HCT116 (cell line): ENCODE results near the gene MTRF1L. TPM values are rescaled to one million over a fixed set of nuclear protein-coding genes. Genes with fewer than 3 reads are reported as not detected.

ENCODE experiments used
- ATAC-seq: fragments of 200-7000 bp; cut with Tn5 transposase; 2 replicates; pipeline ENCODE4 v1.9.1; 2020; ENCODE audit warnings: mild to moderate bottlenecking, moderate library complexity
- BruUV-seq: library from RNA; stranded (reverse); fragments of 400-500 nt; replicated peaks from 2 replicates; lab custom pipeline; 2021; lab: Mats Ljungman, UMichigan
- CTCF ChIA-PET: fragments of 300-600 bp; sonication (Branson Sonifier 250); formaldehyde crosslinking; loops from one replicate; lab custom pipeline; 2021; ENCODE audit warnings: antibody characterized with exemption; lab: Charles Lee
- POLR2A ChIA-PET: fragments of 300-600, 350-600 bp; sonication (Branson Sonifier 250); formaldehyde crosslinking; loops from one replicate; lab custom pipeline; 2021; ENCODE audit warnings: antibody characterized with exemption; lab: Charles Lee
- RAD21 ChIA-PET, 2 experiments: fragments of 300-600 bp; sonication (Branson Sonifier 250); formaldehyde crosslinking; loops; one replicate each; lab custom pipeline; 2023; ENCODE audit warnings: low total read pairs in 2 of 2; ENCODE audit not compliant: uncharacterized antibody in 2 of 2, unreplicated experiment in 2 of 2, low non-redundant PET in 1 of 2; lab: Charles Lee
- DNase-seq: peaks from one replicate; pipeline ENCODE4 v3.0.0-alpha.2; 2010; ENCODE audit warnings: low read depth, low spot score
- H2AFZ ChIP-seq: fragments of 200-600 bp; shearing (Covaris generic), sonication (generic); 2 replicates; pipeline ENCODE4 v1.6.1; 2017; ENCODE audit warnings: low read depth, mixed run types, mixed read lengths, antibody characterized with exemption, low read length; ENCODE audit not compliant: poor library complexity, severe bottlenecking
- H3K27ac ChIP-seq: 2 replicates; pipeline ENCODE4 v1.5.1; 2012; ENCODE audit warnings: low read depth, low read length
- H3K27me3 ChIP-seq: fragments of 200-600 bp; sonication (generic); 2 replicates; pipeline ENCODE4 v1.6.1; 2016; ENCODE audit warnings: mixed run types, low read length, mixed read lengths; ENCODE audit not compliant: insufficient read depth
- H3K36me3 ChIP-seq, 2 experiments: fragments of 200-500 bp in 1 of 2; fragments of 200-600 bp in 1 of 2; sonication (Bioruptor generic) in 1 of 2; sonication (generic) in 1 of 2; 2 replicates each; pipeline versions ENCODE4 v1.5.1 to v1.6.1; 2014 to 2016; ENCODE audit warnings: low read length in 2 of 2, inconsistent platforms in 1 of 2, mixed read lengths in 1 of 2, mixed run types in 1 of 2; ENCODE audit not compliant: insufficient read depth in 2 of 2, control insufficient read depth in 1 of 2
- H3K4me1 ChIP-seq, 2 experiments: fragments of 200-600 bp in 1 of 2; sonication (generic) in 1 of 2; 2 replicates each; pipeline versions ENCODE4 v1.5.1 to v1.6.1; 2012 to 2017; ENCODE audit warnings: low read length in 2 of 2, inconsistent platforms in 1 of 2, mild to moderate bottlenecking in 1 of 2, mixed read lengths in 1 of 2, mixed run types in 1 of 2, moderate library complexity in 1 of 2; ENCODE audit not compliant: insufficient read depth in 2 of 2, control insufficient read depth in 1 of 2
- H3K4me2 ChIP-seq: fragments of 200-600 bp; sonication (generic); 2 replicates; pipeline ENCODE4 v1.6.1; 2017; ENCODE audit warnings: mixed run types, low read length, mixed read lengths
- H3K4me3 ChIP-seq, 2 experiments: fragments of 200-600 bp in 1 of 2; sonication (generic) in 1 of 2; replicated peaks in 1 of 2; 2 replicates each; pipeline ENCODE4 v1.5.1; 2011 to 2016; ENCODE audit warnings: low read length in 2 of 2, control low read depth in 1 of 2, low read depth in 1 of 2, mild to moderate bottlenecking in 1 of 2, mixed read lengths in 1 of 2, mixed run types in 1 of 2
- H3K79me2 ChIP-seq: fragments of 200-600 bp; sonication (generic); 2 replicates; pipeline ENCODE4 v1.6.1; 2017; ENCODE audit warnings: mild to moderate bottlenecking, mixed run types, low read length, moderate library complexity, mixed read lengths; ENCODE audit not compliant: insufficient read depth
- H3K9ac ChIP-seq: fragments of 200-600 bp; sonication (generic); 2 replicates; pipeline ENCODE4 v1.6.1; 2016; ENCODE audit warnings: low read length, mixed read lengths
- H3K9me2 ChIP-seq: fragments of 200-600 bp; sonication (generic), shearing (Covaris generic); 2 replicates; pipeline ENCODE4 v1.6.1; 2017; ENCODE audit warnings: mixed run types, mild to moderate bottlenecking, moderate library complexity; ENCODE audit not compliant: insufficient read depth
- H3K9me3 ChIP-seq, 2 experiments: fragments of 200-500 bp in 1 of 2; fragments of 200-600 bp in 1 of 2; sonication (Bioruptor generic) in 1 of 2; sonication (generic) in 1 of 2; 2 replicates each; pipeline ENCODE4 v1.6.1; 2014 to 2017; ENCODE audit warnings: low read length in 2 of 2, mixed read lengths in 2 of 2, inconsistent platforms in 1 of 2, low read depth in 1 of 2, mild to moderate bottlenecking in 1 of 2, mixed run types in 1 of 2, moderate library complexity in 1 of 2; ENCODE audit not compliant: control insufficient read depth in 1 of 2, insufficient read depth in 1 of 2
- H4K20me1 ChIP-seq: fragments of 200-600 bp; sonication (generic), shearing (Covaris generic); 2 replicates; pipeline ENCODE4 v1.6.1; 2017; ENCODE audit warnings: mixed run types, mild to moderate bottlenecking, moderate library complexity; ENCODE audit not compliant: insufficient read depth
- EZH2 ChIP-seq: fragments of 200-600 bp; sonication (generic); IDR thresholded peaks from 2 replicates; pipeline ENCODE4 v1.6.1; 2017; ENCODE audit warnings: antibody characterized with exemption, mixed run types
- RAD21 ChIP-seq: IDR thresholded peaks from 2 replicates; pipeline ENCODE4 v1.6.1; 2012; ENCODE audit warnings: low read depth, mild to moderate bottlenecking
- YY1 ChIP-seq: IDR thresholded peaks from 2 replicates; pipeline ENCODE4 v1.6.1; 2011; ENCODE audit warnings: low read length, low read depth, moderate library complexity, mild to moderate bottlenecking; ENCODE audit not compliant: insufficient replicate concordance; ENCODE audit errors: extremely low read depth
- intact Hi-C: fragments of 100-400 bp; cut with micrococcal nuclease; formaldehyde crosslinking; loops from 2 replicates; pipeline ENCODE4 v1.10.0; 2022
- total RNA-seq: library from RNA; stranded (reverse); gene quantifications from one replicate; pipeline ENCODE4 v1.2.1, GENCODE V29; 2021; ENCODE audit not compliant: unreplicated experiment
- TF ChIP-seq, protein P1 (sequence below): IDR thresholded peaks from 2 replicates; pipeline ENCODE4 v1.6.1; 2011; ENCODE audit warnings: mild to moderate bottlenecking, low read length, moderate library complexity; ENCODE audit not compliant: insufficient replicate concordance; ENCODE audit errors: extremely low read depth
- TF ChIP-seq, protein P2 (sequence below), 3 experiments: fragments of 200-600 bp in 1 of 3; sonication (generic) in 1 of 3; IDR thresholded peaks in 2 of 3; conservative IDR thresholded peaks in 1 of 3; 2 replicates each; pipeline ENCODE4 v1.5.1; 2012 to 2017; ENCODE audit warnings: low read depth in 2 of 3, low read length in 2 of 3, antibody characterized with exemption in 1 of 3, borderline replicate concordance in 1 of 3, control low read depth in 1 of 3, mild to moderate bottlenecking in 1 of 3, mixed read lengths in 1 of 3, mixed run types in 1 of 3, moderate library complexity in 1 of 3; ENCODE audit not compliant: insufficient read depth in 1 of 3

MTRF1L gene
- total RNA-seq, 1 experiment from 2014 or later: 26.2 TPM

DNA sequence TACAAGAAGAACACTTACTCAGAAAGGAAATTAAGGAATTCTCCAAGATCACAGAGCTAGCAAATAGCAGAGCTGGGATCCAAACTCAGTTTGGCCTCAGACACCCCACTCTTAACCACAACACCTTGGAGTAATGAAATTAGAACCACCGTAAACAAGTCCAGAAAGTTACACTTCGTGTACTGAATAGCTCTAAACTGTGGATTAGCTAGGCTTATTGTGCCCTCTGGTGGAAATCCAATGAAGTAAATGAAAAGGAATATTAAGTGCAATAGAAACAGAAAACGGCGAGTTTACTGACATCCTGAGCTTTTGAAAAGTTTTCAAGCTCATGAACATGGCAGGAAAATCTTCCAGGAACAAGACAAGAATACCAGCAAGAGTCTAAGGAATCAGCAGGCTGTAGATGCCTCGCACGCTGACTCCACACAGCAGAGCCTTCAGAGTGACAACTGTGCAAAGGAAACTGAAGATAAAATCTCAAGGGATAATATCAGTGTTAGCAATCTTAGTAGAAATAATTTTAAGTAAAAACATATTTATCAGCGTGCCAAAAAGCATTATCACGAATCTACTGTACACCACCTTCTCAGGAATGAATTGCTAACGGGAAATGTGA, 54.2 kb downstream of the MTRF1L start:
- peaks cover 29% of the 10 kb centered on the region; the same call in 1 of the 2 replicates for H3K27me3 ChIP-seq
- ChIA-PET POLR2A (interaction anchor here (0.9 kb wide), 1 partner anchor 201 kb away, joined by 3 read pairs; no protein-coding TSS in a partner anchor), CTCF (interaction anchor here (0.5 to 3.1 kb wide), 21 partner anchors 10 to 1542 kb away, joined by 3 to 103 read pairs (median 4); partner anchors contain the start of gene VIP), RAD21 (interaction anchor here in 1 of 2 experiments (1.0 to 2.1 kb wide), 3 partner anchors 83 to 221 kb away, joined by 4 to 9 read pairs (median 5); no protein-coding TSS in a partner anchor)
- 0 out of 4 replicates have a peak overlapping the region, but pooled peaks of 1 of the 2 experiments have one; percentile 4 for H3K4me3 ChIP-seq
- H2AFZ ChIP-seq: peak overlapping the region; percentile 59
- ATAC-seq (peak; percentile 83), DNase-seq (peak; percentile 49)
- H3K27ac ChIP-seq: no peak overlapping the region
- H3K79me2 ChIP-seq: no peaks in the 10 kb centered on the region
- H3K4me1 ChIP-seq: peaks cover 0 to 13% of the 10 kb centered on the region in 2 experiments; a peak in 2 of 4 replicates
- BruUV-seq: no TSS peak
- TF ChIP-seq, protein P1, sequence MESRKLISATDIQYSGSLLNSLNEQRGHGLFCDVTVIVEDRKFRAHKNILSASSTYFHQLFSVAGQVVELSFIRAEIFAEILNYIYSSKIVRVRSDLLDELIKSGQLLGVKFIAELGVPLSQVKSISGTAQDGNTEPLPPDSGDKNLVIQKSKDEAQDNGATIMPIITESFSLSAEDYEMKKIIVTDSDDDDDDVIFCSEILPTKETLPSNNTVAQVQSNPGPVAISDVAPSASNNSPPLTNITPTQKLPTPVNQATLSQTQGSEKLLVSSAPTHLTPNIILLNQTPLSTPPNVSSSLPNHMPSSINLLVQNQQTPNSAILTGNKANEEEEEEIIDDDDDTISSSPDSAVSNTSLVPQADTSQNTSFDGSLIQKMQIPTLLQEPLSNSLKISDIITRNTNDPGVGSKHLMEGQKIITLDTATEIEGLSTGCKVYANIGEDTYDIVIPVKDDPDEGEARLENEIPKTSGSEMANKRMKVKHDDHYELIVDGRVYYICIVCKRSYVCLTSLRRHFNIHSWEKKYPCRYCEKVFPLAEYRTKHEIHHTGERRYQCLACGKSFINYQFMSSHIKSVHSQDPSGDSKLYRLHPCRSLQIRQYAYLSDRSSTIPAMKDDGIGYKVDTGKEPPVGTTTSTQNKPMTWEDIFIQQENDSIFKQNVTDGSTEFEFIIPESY: no peak
- TF ChIP-seq, protein P2, sequence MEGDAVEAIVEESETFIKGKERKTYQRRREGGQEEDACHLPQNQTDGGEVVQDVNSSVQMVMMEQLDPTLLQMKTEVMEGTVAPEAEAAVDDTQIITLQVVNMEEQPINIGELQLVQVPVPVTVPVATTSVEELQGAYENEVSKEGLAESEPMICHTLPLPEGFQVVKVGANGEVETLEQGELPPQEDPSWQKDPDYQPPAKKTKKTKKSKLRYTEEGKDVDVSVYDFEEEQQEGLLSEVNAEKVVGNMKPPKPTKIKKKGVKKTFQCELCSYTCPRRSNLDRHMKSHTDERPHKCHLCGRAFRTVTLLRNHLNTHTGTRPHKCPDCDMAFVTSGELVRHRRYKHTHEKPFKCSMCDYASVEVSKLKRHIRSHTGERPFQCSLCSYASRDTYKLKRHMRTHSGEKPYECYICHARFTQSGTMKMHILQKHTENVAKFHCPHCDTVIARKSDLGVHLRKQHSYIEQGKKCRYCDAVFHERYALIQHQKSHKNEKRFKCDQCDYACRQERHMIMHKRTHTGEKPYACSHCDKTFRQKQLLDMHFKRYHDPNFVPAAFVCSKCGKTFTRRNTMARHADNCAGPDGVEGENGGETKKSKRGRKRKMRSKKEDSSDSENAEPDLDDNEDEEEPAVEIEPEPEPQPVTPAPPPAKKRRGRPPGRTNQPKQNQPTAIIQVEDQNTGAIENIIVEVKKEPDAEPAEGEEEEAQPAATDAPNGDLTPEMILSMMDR (IDR thresholded peaks at IDR 0.05 in 2 of 3, conservative IDR thresholded peaks at IDR 0.05 in 1 of 3; ENCODE audit: borderline replicate concordance in 1 of 3, insufficient read depth in 1 of 3, low read depth in 2 of 3, low read length in 2 of 3): peak; percentile 55 to 80 (median 77)
- TF ChIP-seq RAD21: peak; percentile 89
- TF ChIP-seq YY1: no peak
- no peak for TF ChIP-seq EZH2
- no peaks in the 10 kb centered on the region for H3K9me3 ChIP-seq
- no peaks in the 10 kb centered on the region for H3K36me3 ChIP-seq
- no peaks in the 10 kb centered on the region for H3K9me2 ChIP-seq
- peak overlapping the region; percentile 52 for H3K4me2 ChIP-seq
- H3K9ac ChIP-seq: no peak overlapping the region
- no peaks in the 10 kb centered on the region for H4K20me1 ChIP-seq
- intact Hi-C loops: loop anchor here (1.0 to 2.0 kb wide), 3 partner anchors 84 to 395 kb away; no protein-coding TSS in a partner anchor
